ENCODE measurements around the gene SNRPB.

Gene SNRPB

DNA sequence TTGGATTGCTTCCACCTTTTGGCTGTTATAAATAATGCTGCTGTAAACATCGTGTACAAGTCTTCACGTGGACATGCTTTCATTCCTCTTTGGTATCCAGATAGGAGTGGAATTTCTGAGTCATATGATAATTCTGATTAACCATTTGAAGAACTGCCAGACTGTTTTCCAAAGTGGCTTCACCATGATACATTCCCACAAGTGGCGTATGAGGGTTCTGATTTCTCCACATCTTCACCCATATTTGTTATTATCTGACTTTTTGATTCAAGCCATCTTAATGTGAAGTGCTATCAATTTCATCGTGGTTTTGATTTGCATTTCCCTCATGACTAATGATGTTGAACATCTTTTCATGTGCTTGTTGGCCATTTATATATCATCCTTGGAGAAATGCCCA, 2.9 kb upstream of the SNRPB start:
- DNase-seq (ENCODE audit: low read depth), result peak; percentile 21
- no peak overlapping the region for H3K4me3 ChIP-seq (ENCODE audit: low read length)
- TF ChIP-seq, protein P1, sequence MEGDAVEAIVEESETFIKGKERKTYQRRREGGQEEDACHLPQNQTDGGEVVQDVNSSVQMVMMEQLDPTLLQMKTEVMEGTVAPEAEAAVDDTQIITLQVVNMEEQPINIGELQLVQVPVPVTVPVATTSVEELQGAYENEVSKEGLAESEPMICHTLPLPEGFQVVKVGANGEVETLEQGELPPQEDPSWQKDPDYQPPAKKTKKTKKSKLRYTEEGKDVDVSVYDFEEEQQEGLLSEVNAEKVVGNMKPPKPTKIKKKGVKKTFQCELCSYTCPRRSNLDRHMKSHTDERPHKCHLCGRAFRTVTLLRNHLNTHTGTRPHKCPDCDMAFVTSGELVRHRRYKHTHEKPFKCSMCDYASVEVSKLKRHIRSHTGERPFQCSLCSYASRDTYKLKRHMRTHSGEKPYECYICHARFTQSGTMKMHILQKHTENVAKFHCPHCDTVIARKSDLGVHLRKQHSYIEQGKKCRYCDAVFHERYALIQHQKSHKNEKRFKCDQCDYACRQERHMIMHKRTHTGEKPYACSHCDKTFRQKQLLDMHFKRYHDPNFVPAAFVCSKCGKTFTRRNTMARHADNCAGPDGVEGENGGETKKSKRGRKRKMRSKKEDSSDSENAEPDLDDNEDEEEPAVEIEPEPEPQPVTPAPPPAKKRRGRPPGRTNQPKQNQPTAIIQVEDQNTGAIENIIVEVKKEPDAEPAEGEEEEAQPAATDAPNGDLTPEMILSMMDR (conservative IDR thresholded peaks at IDR 0.05; ENCODE audit: low read depth, low read length), result no peak

DNA sequence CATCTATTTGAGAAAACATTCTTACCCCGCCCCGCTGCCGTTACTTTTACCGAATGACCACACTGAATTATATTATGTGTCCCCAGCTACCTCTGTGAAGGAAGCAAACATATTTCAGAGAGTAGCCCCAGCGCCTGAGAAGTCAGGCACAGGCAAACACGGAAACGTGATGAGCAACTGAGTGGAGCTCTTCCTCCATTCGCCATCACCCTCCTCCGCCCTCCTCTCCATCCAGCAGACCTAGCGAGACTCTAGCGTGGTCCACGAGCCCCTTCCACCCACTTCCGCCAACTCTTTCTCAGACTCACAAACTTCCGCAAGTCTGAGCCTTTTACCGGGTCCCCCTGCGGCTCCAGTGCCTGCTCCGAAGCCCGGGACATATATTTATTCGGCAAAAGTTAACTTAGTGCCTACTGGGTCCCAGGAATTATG, 582 bp downstream of the SNRPB start:
- no peak for DNase-seq (ENCODE audit: low read depth)
- H3K4me3 ChIP-seq (ENCODE audit: low read length), result peak overlapping the region; percentile 95
- TF ChIP-seq, protein P1 (conservative IDR thresholded peaks at IDR 0.05; ENCODE audit: low read depth, low read length), result no peak

DNA sequence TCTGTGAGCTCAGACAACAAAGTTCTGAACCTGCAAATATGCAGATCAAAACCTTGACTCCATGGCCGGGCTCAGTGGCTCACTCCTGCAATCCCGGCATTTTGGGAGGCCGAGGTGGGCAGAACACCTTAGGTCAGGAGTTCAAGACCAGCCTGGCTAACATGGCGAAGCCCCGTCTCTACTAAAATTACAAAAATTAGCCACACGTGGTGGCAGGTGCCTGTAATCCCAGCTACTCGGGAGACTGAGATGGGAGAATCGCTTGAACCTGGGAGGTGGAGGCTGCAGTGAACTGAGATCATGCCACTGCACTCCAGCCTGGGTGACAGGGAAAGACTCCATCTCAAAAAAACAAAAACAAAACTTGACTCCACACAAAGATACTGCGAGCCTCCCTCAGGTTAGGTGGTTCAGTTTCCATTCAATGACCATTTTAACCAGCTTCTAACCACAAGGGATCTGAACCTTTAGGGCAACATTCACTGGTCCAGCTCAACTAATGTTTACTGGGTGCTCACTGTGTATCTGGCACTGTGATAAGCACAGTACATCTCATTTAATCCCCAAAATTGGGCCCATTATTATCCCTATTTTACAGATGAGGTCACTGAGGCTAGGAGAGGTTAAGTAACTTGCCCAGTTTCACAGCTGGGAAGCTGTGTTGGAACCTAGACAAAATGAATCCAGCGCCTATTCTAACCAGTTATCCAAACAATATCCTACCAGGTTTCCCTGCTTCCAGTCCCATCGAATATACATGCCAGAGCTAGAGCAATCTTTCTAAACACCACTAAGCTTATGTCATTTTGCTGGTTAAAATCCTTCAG, 1.8 kb downstream of the SNRPB start:
- TF ChIP-seq, protein P1 (conservative IDR thresholded peaks at IDR 0.05; ENCODE audit: low read depth, low read length), result no peak
- DNase-seq (ENCODE audit: low read depth), result no peak
- H3K4me3 ChIP-seq (ENCODE audit: low read length), result peak overlapping the region; percentile 95

- TF ChIP-seq, protein P1 (conservative IDR thresholded peaks at IDR 0.05; ENCODE audit: low read depth, low read length), result no peak
- H3K4me3 ChIP-seq (ENCODE audit: low read length), result no peak overlapping the region
- no peak for DNase-seq (ENCODE audit: low read depth)
These were observed 3.2 kb downstream of the SNRPB start for GRCh38 chr20:2467412-2467811.

DNA sequence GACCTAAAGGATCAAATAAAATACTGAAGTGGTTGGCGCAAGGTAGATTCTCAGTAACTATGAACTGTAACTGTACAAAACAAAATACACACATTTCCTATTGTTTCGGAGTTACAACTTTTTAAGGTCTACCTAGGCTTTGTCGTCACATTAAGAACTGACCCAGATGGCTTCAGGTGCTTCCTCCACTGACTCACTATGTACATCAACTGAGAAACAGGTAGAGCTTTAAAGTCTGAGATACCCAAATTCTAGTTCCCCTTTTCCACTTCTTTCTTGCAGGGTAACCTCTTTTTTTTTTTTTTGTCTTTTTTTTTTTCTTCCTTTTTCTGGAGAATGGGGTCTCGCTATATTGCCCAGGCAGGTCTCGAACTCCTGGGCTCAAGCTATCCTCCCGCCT, 5.5 kb downstream of the SNRPB start:
- no peak for DNase-seq (ENCODE audit: low read depth)
- no peak overlapping the region for H3K4me3 ChIP-seq (ENCODE audit: low read length)

GRCh38 chr20:2463616-2464365, 6.8 kb downstream of the SNRPB start:
- no peak for DNase-seq (ENCODE audit: low read depth)
- TF ChIP-seq, protein P1 (conservative IDR thresholded peaks at IDR 0.05; ENCODE audit: low read depth, low read length), result no peak
- no peak overlapping the region for H3K4me3 ChIP-seq (ENCODE audit: low read length)

More for the DNA sequence above, 5.5 kb downstream of the SNRPB start:
- TF ChIP-seq, protein P1 (conservative IDR thresholded peaks at IDR 0.05; ENCODE audit: low read depth, low read length), result no peak

Measured in retinal pigment epithelial cell (primary cell).